Measurements from ENCODE around the gene AQP2.
A peak's percentile ranks its signal among the peaks of the same experiment; 100 is the strongest.
"Not testable (repeated sequence)": the region's sequence is repeated elsewhere in the genome, so short reads cannot be mapped to it uniquely, and the experiment has no call there.

The AQP2 gene

GRCh38 chr12:49972641-49973360, 22.3 kb downstream of the AQP2 start, which contains the start of gene AQP6:
AQP6 (plus strand) TSS chr12:49972947; CDS start chr12:49973174, 227 bp downstream.
- DNase-seq = no peak

GRCh38 chr12:49973361-49973830, 22.9 kb downstream of the AQP2 start:
- no peak for DNase-seq

GRCh38 chr12:49974231-49974675, 23.7 kb downstream of the AQP2 start:
- DNase-seq = peak; percentile 84

- DNase-seq = peak; percentile 74
Observed at GRCh38 chr12:49974677-49975317, 24.3 kb downstream of the AQP2 start.

- no peak for DNase-seq
Observed at GRCh38 chr12:49975318-49975761, 24.8 kb downstream of the AQP2 start.

GRCh38 chr12:49976557-49976956, 26.0 kb downstream of the AQP2 start:
- DNase-seq = no peak

- DNase-seq = no peak
Observed at GRCh38 chr12:49978125-49978524, 27.6 kb downstream of the AQP2 start.

- peak; percentile 74 for DNase-seq
Observed at GRCh38 chr12:49979016-49979586, 28.6 kb downstream of the AQP2 start.

GRCh38 chr12:49979791-49980190, 29.3 kb downstream of the AQP2 start:
- DNase-seq = no peak

- no peak for DNase-seq
Observed at GRCh38 chr12:49980501-49981349, 30.2 kb downstream of the AQP2 start.

GRCh38 chr12:49982246-49983087, 31.9 kb downstream of the AQP2 start:
- no peak for DNase-seq

- DNase-seq = no peak
Observed at GRCh38 chr12:49983892-49984291, 33.4 kb downstream of the AQP2 start.

- no peak for DNase-seq
Observed at GRCh38 chr12:49984476-49985359, 34.2 kb downstream of the AQP2 start.

GRCh38 chr12:49985981-49986380, 35.4 kb downstream of the AQP2 start:
- no peak for DNase-seq

- DNase-seq = not testable (repeated sequence)
Observed at GRCh38 chr12:49986476-49986875, 35.9 kb downstream of the AQP2 start.

GRCh38 chr12:49987625-49988303, 37.2 kb downstream of the AQP2 start:
- DNase-seq = no peak

- not testable (repeated sequence) for DNase-seq
Observed at GRCh38 chr12:49989400-49989799, 38.9 kb downstream of the AQP2 start.

- no peak for DNase-seq
Observed at GRCh38 chr12:49990273-49990672, 39.7 kb downstream of the AQP2 start.

GRCh38 chr12:49998453-49998852, 47.9 kb downstream of the AQP2 start:
- DNase-seq = no peak

- DNase-seq = no peak
Observed at GRCh38 chr12:50003595-50003994, 53.1 kb downstream of the AQP2 start.

Data from midbrain (tissue), 1 donor.